Ovary (tissue), 3 donors: ENCODE measurements around the gene F10.

ENCODE experiments used
- POLR2A ChIP-seq: fragments of 450-650 bp; IDR thresholded peaks from one replicate; pipeline ENCODE4 v1.6.1; 2017; ENCODE audit warnings: antibody characterized with exemption, mild to moderate bottlenecking, moderate library complexity
- TF ChIP-seq, protein P1 (sequence below), 3 donors: fragments of 450-650 bp in 2 of 3; fragments of 200-600 bp in 1 of 3; IDR thresholded peaks; one replicate each; pipeline versions ENCODE4 v1.5.1 to v1.8.0; 2016 to 2022; ENCODE audit warnings: antibody characterized with exemption in 3 of 3, mild to moderate bottlenecking in 1 of 3
- donor health status: DM: no; HTN: no; CAD: no.

DNA sequence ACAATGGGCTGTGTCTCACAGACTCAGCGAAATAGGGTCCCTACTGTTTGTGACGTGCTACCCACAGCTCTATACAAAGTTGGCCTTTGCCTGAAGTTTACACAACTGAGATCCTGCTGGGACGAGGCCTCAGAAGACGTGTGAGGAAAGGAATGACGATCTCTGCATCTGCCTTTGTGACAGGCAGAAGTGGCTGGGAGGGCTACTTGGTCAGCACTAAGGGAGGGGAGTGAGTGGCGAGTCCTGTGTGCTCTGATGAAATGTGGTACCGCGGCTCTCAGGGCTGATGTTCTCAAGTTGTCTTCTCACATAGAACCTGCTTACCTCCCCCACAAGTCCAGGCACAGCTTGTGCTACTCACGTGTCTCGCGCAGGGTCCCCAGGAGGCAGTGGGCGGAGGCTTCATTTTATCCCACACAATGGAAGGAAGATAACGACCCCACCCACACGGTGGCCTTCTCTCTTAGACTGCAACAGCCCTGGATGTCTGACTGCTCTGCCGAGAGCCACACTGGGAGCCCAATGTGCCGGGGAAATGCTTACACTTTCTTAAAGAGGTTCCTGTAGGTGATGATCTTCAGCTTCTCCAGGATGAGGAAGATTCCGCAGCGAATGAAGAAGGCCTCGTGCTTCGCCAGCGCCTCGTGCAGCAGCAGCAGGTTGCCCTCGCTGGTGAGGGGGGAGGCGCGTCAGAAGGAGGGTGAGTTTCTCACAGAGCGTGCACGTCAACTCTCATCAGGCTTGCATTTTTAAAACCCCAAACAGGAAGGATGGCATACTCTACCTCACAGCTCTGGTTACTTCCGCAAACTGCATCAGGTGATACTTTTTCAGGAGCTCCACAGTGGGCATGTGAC lies 57.0 kb downstream of the F10 start:
- TF ChIP-seq POLR2A: no peak
- TF ChIP-seq, protein P1, sequence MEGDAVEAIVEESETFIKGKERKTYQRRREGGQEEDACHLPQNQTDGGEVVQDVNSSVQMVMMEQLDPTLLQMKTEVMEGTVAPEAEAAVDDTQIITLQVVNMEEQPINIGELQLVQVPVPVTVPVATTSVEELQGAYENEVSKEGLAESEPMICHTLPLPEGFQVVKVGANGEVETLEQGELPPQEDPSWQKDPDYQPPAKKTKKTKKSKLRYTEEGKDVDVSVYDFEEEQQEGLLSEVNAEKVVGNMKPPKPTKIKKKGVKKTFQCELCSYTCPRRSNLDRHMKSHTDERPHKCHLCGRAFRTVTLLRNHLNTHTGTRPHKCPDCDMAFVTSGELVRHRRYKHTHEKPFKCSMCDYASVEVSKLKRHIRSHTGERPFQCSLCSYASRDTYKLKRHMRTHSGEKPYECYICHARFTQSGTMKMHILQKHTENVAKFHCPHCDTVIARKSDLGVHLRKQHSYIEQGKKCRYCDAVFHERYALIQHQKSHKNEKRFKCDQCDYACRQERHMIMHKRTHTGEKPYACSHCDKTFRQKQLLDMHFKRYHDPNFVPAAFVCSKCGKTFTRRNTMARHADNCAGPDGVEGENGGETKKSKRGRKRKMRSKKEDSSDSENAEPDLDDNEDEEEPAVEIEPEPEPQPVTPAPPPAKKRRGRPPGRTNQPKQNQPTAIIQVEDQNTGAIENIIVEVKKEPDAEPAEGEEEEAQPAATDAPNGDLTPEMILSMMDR (IDR thresholded peaks at IDR 0.05): no peak
